Osteocyte (in vitro differentiated cells): ENCODE results near the gene PHF23. TPM values are rescaled to one million over a fixed set of nuclear protein-coding genes. Genes with fewer than 3 reads are reported as not detected.

Experiments used
- DNase-seq: peaks from one replicate; pipeline ENCODE4 v3.0.0; 2021; ENCODE audit warnings: mixed read lengths; ENCODE audit not compliant: unreplicated experiment; ENCODE audit errors: extremely low spot score
- H3K27ac Mint-ChIP-seq: one replicate; pipeline ENCODE4 v1.8.0; 2021; ENCODE audit warnings: mild to moderate bottlenecking, mixed read lengths; ENCODE audit not compliant: unreplicated experiment
- H3K27me3 Mint-ChIP-seq: one replicate; pipeline ENCODE4 v1.8.0; 2021; ENCODE audit warnings: mixed read lengths; ENCODE audit not compliant: unreplicated experiment
- H3K36me3 Mint-ChIP-seq: one replicate; pipeline ENCODE4 v1.8.0; 2021; ENCODE audit warnings: mixed read lengths; ENCODE audit not compliant: unreplicated experiment
- H3K4me1 Mint-ChIP-seq: one replicate; pipeline ENCODE4 v1.8.0; 2021; ENCODE audit warnings: mixed read lengths; ENCODE audit not compliant: unreplicated experiment
- H3K4me3 Mint-ChIP-seq: one replicate; pipeline ENCODE4 v1.8.0; 2021; ENCODE audit warnings: mild to moderate bottlenecking, moderate library complexity, mixed read lengths; ENCODE audit not compliant: unreplicated experiment
- H3K9me3 Mint-ChIP-seq: one replicate; pipeline ENCODE4 v1.8.0; 2021; ENCODE audit warnings: mixed read lengths; ENCODE audit not compliant: unreplicated experiment
- CTCF ChIP-seq: fragments of 200-600 bp; sonication (generic); IDR thresholded peaks from 2 replicates; pipeline ENCODE4 v1.5.0; 2021; ENCODE audit warnings: antibody characterized with exemption, mild to moderate bottlenecking, moderate library complexity
- total RNA-seq: library from RNA; stranded (reverse); gene quantifications from 2 replicates; pipeline ENCODE4 v1.2.1, GENCODE V29; 2021

Gene PHF23
- total RNA-seq, 1 donor from 2014 or later, result 51.6 TPM

- no peak for DNase-seq
- Mint-ChIP-seq H3K4me3 (peak overlapping the region; percentile 97), H3K27me3 (no peaks in the 10 kb centered on the region), H3K36me3 (peaks cover 5% of the 10 kb centered on the region), H3K9me3 (no peaks in the 10 kb centered on the region), H3K4me1 (peaks cover 64% of the 10 kb centered on the region), H3K27ac (peak overlapping the region; percentile 99)
- TF ChIP-seq CTCF, result no peak
These were observed 20.5 kb downstream of the PHF23 start for GRCh38 chr17:7218758-7219157.

- TF ChIP-seq CTCF, result no peak
- Mint-ChIP-seq H3K4me3 (peak overlapping the region; percentile 83), H3K9me3 (no peaks in the 10 kb centered on the region), H3K27ac (peak overlapping the region; percentile 90), H3K27me3 (no peaks in the 10 kb centered on the region), H3K36me3 (no peaks in the 10 kb centered on the region), H3K4me1 (peaks cover 69% of the 10 kb centered on the region)
- DNase-seq, result no peak
These were observed 21.1 kb downstream of the PHF23 start for GRCh38 chr17:7218166-7218565.

GRCh38 chr17:7217113-7217987 is 21.9 kb downstream of the PHF23 start:
- DNase-seq, result no peak
- Mint-ChIP-seq H3K9me3 (no peaks in the 10 kb centered on the region), H3K27ac (peak overlapping the region; percentile 98), H3K4me3 (peak overlapping the region; percentile 83), H3K4me1 (peaks cover 70% of the 10 kb centered on the region), H3K27me3 (no peaks in the 10 kb centered on the region), H3K36me3 (no peaks in the 10 kb centered on the region)
- TF ChIP-seq CTCF, result no peak

- no peak for DNase-seq
- H3K36me3 Mint-ChIP-seq, result no peaks in the 10 kb centered on the region
- peak overlapping the region; percentile 98 for H3K27ac Mint-ChIP-seq
- H3K4me1 Mint-ChIP-seq, result peaks cover 70% of the 10 kb centered on the region
- H3K27me3 Mint-ChIP-seq, result no peaks in the 10 kb centered on the region
- no peak for TF ChIP-seq CTCF
- peak overlapping the region; percentile 69 for H3K4me3 Mint-ChIP-seq
- H3K9me3 Mint-ChIP-seq, result no peaks in the 10 kb centered on the region
These were observed 22.8 kb downstream of the PHF23 start for GRCh38 chr17:7216242-7217112.

- Mint-ChIP-seq H3K9me3 (no peaks in the 10 kb centered on the region), H3K4me3 (peak overlapping the region; percentile 92), H3K4me1 (peaks cover 63% of the 10 kb centered on the region), H3K27me3 (no peaks in the 10 kb centered on the region), H3K27ac (peak overlapping the region; percentile 98), H3K36me3 (no peaks in the 10 kb centered on the region)
- no peak for TF ChIP-seq CTCF
- DNase-seq, result no peak
These were observed 23.5 kb downstream of the PHF23 start for GRCh38 chr17:7215652-7216180.
